Thymus (tissue), 11 donors: Measurements from ENCODE around the gene WDR49. TPM values are rescaled to one million over a fixed set of nuclear protein-coding genes. Genes with fewer than 3 reads are reported as not detected.

Source experiments
- DNase-seq, 9 donors: peaks; one replicate each; pipeline ENCODE4 v3.0.0-alpha.2; 2013; ENCODE audit warnings: low spot score in 9 of 9, low read depth in 6 of 9, missing footprints in 1 of 9
- H3K27ac ChIP-seq, 2 donors: one replicate each; pipeline ENCODE4 v1.5.1; 2013; ENCODE audit warnings: control low read depth in 1 of 2, low read depth in 1 of 2, low read length in 1 of 2, mild to moderate bottlenecking in 1 of 2, moderate library complexity in 1 of 2
- H3K27me3 ChIP-seq, 2 donors: one replicate each; pipeline ENCODE4 v1.5.1; 2013; ENCODE audit warnings: low read length in 1 of 2; ENCODE audit not compliant: control insufficient read depth in 2 of 2, insufficient read depth in 1 of 2
- H3K36me3 ChIP-seq, 2 donors: one replicate each; pipeline ENCODE4 v1.5.1; 2013; ENCODE audit warnings: low read length in 1 of 2, mild to moderate bottlenecking in 1 of 2, moderate library complexity in 1 of 2; ENCODE audit not compliant: control insufficient read depth in 2 of 2, insufficient read depth in 2 of 2
- H3K4me1 ChIP-seq, 2 donors: one replicate each; pipeline ENCODE4 v1.5.1; 2013; ENCODE audit warnings: low read length in 2 of 2; ENCODE audit not compliant: control insufficient read depth in 2 of 2, insufficient read depth in 2 of 2
- H3K4me3 ChIP-seq, 2 donors: one replicate each; pipeline ENCODE4 v1.5.1; 2013; ENCODE audit warnings: low read length in 2 of 2, control low read depth in 1 of 2, mild to moderate bottlenecking in 1 of 2
- H3K9me3 ChIP-seq, 2 donors: one replicate each; pipeline ENCODE4 v1.5.1; 2013; ENCODE audit warnings: low read length in 1 of 2, mild to moderate bottlenecking in 1 of 2; ENCODE audit not compliant: control insufficient read depth in 2 of 2, insufficient read depth in 1 of 2
- WGBS: extraction: QIAGEN DNeasy Blood & Tissue Kit; methylation state at CpG from one replicate; pipeline ENCODE4 v1.1.7; 2013; 5-methylcytosine and 5-hydroxymethylcytosine counted together
- polyA plus RNA-seq: library from polyadenylated mRNA; stranded (reverse); fragments of 200-250 nt; gene quantifications from one replicate; pipeline ENCODE4 v1.2.3, GENCODE V29; 2013
- total RNA-seq: library from RNA; stranded (reverse); fragments of 120-200 nt; gene quantifications from one replicate; pipeline ENCODE4 v1.2.4, GENCODE V29; 2013
- donor health status: healthy.

WDR49 gene
- total and polyA plus RNA-seq, 2 donors, result 0.14 to 0.90 TPM

DNA sequence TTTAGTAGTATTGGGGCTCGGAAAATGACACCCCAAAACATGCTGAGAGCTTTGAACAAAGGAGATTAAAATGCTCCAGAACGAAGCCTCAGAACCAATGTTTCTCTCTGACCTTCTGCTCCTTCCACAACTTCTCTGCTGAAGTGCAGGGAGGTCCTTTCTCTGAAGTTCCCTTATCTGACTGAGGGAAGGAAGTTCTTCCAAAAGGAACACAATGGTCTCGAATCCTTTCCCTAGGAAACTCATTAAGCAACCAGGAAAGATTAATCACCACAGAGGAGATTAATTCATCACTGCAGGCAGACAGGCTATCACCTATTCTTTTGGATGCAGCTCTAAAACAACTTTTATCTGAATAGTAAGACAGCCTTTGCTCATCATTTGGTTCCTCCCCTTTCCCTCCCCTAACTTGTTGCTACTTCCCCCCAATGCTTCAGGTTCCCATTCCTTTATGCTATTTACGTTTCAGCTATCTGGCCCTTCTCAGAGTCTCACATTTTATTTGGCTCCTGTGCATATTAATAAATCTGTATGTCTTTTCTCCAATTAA is 18.2 kb upstream of the WDR49 start:
- Histone ChIP-seq H3K27ac (no peak overlapping the region), H3K4me1 (no peaks in the 10 kb centered on the region), H3K9me3 (peaks cover 3 to 5% of the 10 kb centered on the region in 2 donors), H3K4me3 (no peak overlapping the region), H3K36me3 (peaks cover 5 to 28% of the 10 kb centered on the region in 2 donors), H3K27me3 (no peaks in the 10 kb centered on the region)
- 93% methylated on average over 4 of the region's 4 CpGs for WGBS
- no peak for DNase-seq

DNA sequence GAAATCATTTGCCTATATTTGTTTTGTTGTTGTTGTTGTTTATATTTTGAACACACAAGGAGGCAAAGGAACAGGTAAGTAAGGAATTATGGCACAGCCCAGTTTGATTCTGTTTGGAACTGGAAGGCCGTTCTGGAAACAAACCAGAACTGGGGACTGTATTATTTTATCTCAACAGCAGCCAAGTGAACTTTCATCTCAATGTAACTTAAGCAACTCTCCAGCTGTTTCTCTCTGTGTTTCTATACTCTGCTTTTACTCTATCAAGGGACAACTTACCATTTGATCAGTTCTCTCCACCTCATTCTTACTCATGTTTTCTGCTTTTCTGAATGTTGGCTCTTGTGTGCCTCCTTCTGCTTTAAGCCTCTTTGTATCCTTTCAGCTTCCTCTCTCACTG is 16.0 kb upstream of the WDR49 start:
- DNase-seq, result no peak
- Histone ChIP-seq H3K4me3 (no peak overlapping the region), H3K9me3 (no peaks in the 10 kb centered on the region), H3K27me3 (no peaks in the 10 kb centered on the region), H3K4me1 (no peaks in the 10 kb centered on the region), H3K27ac (no peak overlapping the region), H3K36me3 (peaks cover 0 to 15% of the 10 kb centered on the region in 2 donors)
- WGBS, result 94% methylated on average over 1 of the region's 1 CpG

DNA sequence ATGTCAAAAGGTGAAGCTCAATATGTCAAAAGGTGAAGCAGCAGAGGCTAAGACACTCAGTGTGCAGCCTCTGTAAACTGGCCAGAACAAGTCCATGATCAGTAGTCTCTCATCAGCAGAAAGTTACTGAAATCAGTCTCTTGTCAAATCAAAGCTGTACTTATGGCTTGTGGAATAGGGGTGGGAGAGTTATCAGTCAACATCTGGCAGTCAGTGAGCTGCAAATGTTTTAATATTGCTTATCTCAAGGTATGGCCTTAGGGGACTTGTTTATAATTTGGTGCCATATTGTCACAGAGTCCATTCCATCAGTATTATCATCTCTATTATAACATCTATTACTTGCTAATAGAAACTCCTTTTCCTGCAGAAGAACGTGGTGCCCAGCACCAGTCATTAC is 14.9 kb upstream of the WDR49 start:
- no peaks in the 10 kb centered on the region for H3K4me1 ChIP-seq
- no peaks in the 10 kb centered on the region for H3K9me3 ChIP-seq
- no peak overlapping the region for H3K4me3 ChIP-seq
- DNase-seq, result no peak
- H3K27me3 ChIP-seq, result no peaks in the 10 kb centered on the region
- peaks cover 0 to 7% of the 10 kb centered on the region in 2 donors for H3K36me3 ChIP-seq
- no peak overlapping the region for H3K27ac ChIP-seq
- WGBS, result 98% methylated on average over 1 of the region's 1 CpG

DNA sequence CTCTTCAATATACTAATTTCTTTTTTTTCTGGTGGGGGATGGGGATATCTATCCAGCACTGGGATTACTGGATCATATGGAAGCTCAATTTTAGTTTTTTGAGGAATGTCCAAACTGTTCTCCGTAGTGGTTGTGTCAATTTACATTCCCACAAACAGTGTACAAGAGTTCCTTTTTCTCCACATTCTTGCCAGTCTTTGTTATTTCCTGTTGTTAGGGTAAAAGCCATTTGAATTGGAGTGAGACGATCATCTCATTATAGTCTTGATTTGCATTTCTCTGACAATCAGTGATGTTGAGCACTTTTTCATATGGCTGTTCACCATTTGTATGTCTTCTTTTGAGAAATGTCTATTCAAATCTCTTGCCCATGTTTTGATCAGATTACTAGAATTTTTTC is 12.8 kb upstream of the WDR49 start:
- H3K27ac ChIP-seq, result no peak overlapping the region
- no peaks in the 10 kb centered on the region for H3K4me1 ChIP-seq
- no peaks in the 10 kb centered on the region for H3K36me3 ChIP-seq
- H3K4me3 ChIP-seq, result no peak overlapping the region
- DNase-seq, result no peak
- 97% methylated on average over 2 of the region's 2 CpGs for WGBS
- H3K9me3 ChIP-seq, result no peaks in the 10 kb centered on the region
- H3K27me3 ChIP-seq, result no peaks in the 10 kb centered on the region

DNA sequence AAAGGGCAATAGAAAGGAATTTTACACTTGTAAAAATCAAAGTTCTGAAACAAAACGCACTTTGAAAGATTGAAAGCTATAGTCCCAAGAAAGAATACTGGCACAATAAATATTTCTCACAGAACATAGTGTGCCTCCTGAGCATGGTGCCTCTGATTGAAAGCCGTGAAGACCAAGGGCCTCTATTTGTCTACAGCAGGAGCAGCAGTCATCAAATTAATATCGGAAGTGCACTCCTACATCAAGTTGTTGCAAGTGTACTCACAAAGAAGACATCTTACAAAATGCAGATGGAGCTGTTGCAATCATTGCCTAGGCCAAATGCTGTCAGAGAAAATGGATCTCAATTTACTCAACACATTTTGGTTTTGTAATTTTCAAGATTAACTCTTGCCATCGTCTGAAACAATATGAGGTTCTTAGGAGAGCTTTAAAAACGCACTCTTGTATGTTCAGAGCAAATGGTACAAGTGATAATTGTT is 9.2 kb upstream of the WDR49 start:
- 97% methylated on average over 5 of the region's 5 CpGs for WGBS
- H3K36me3 ChIP-seq, result no peaks in the 10 kb centered on the region
- H3K4me1 ChIP-seq, result no peaks in the 10 kb centered on the region
- no peaks in the 10 kb centered on the region for H3K27me3 ChIP-seq
- no peak overlapping the region for H3K27ac ChIP-seq
- H3K9me3 ChIP-seq, result no peaks in the 10 kb centered on the region
- H3K4me3 ChIP-seq, result no peak overlapping the region
- no peak for DNase-seq

DNA sequence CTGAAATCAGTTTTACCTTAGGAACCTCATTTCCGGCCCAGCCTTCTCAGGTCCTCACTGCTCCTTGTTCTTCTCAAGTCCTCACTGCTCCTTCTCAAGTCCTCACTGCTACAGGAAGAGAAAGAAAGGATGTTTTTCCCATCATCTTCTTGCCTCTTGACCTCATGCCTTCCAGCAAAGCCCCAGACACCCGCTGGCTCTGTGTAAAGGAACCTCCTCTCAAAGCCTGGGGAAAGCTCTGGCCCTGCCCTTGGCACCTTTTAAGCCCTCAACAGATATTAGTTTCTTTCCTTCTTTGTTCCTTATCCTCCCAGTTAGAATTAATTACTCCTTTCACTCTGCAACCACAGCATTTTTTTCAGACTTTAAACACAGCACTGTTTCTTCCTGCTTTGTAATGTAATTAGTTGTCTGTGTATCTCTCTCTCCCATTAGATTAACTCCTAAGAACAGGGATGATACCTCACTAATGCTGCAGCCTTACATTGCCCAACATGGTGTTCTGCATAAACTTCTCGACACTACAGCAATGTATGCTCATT is 4.0 kb upstream of the WDR49 start:
- no peaks in the 10 kb centered on the region for H3K9me3 ChIP-seq
- WGBS, result 96% methylated on average over 3 of the region's 3 CpGs
- H3K4me3 ChIP-seq, result no peak overlapping the region
- H3K4me1 ChIP-seq, result no peaks in the 10 kb centered on the region
- no peak for DNase-seq
- H3K36me3 ChIP-seq, result no peaks in the 10 kb centered on the region
- H3K27ac ChIP-seq, result no peak overlapping the region
- no peaks in the 10 kb centered on the region for H3K27me3 ChIP-seq

DNA sequence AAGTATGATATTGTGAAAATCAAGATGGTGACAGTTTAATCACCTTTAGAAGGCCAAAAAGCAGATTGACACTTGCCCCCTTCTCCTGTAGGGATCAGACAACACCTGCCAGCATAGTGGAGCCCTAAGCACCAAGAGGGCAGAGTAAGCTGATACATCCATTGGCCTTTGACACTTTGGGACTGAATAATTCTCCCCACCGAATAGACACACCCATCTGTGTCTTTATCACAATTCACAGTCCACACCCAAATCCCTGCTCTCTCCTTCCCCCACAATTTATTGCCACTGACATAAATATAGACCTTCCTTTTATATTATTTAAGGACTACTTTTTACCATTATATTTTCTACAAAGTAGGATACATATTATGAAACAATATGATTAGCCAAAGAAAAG is 3.1 kb upstream of the WDR49 start:
- no peak for DNase-seq
- H3K27ac ChIP-seq, result no peak overlapping the region
- no peaks in the 10 kb centered on the region for H3K4me1 ChIP-seq
- no peak overlapping the region for H3K4me3 ChIP-seq
- 96% methylated on average over 1 of the region's 1 CpG for WGBS
- no peaks in the 10 kb centered on the region for H3K9me3 ChIP-seq
- H3K27me3 ChIP-seq, result no peaks in the 10 kb centered on the region
- H3K36me3 ChIP-seq, result no peaks in the 10 kb centered on the region

DNA sequence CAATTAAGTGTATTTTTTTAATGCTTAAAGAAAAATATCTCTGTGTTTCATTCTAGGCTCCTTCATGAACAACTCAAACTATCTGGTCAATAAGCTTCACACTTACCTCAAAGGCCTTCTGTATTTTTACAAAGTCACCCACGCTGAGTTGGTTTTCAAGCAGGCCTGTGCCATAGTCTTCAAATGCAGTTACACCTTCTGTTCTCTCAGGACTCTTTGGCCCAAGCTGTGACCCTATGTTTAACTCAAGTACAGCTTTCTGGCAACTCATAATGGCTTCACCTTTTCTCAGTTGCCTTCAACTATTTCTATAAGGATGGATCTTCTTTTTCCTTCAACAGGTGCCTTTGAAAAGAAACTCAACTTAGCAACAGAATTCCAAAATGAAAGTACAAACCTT is 587 bp downstream of the WDR49 start:
- no peak for DNase-seq
- no peaks in the 10 kb centered on the region for H3K27me3 ChIP-seq
- no peaks in the 10 kb centered on the region for H3K4me1 ChIP-seq
- no peaks in the 10 kb centered on the region for H3K36me3 ChIP-seq
- 54% methylated on average over 1 of the region's 1 CpG for WGBS
- H3K27ac ChIP-seq, result no peak overlapping the region
- no peak overlapping the region for H3K4me3 ChIP-seq
- no peaks in the 10 kb centered on the region for H3K9me3 ChIP-seq

DNA sequence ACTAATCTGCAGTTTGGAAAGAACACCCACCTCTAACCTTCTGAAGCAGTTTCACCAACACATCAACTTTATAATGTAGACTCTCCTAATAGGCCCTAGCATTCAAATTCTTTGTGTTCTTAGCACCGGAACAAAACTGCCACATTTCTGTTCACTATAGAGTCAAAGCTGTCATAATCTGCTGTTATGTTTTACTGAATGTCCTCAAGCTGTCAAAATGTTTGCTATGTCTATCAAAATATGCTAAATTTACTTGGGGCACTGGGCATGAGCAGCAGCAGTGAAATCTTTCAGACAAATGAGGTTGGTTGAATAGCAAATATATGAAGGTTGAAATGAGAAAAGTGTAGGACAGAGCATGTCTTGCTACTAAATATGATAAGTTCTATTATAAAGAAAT is 1.9 kb downstream of the WDR49 start:
- DNase-seq, result no peak
- Histone ChIP-seq H3K4me3 (no peak overlapping the region), H3K9me3 (no peaks in the 10 kb centered on the region), H3K27me3 (no peaks in the 10 kb centered on the region), H3K36me3 (no peaks in the 10 kb centered on the region), H3K4me1 (no peaks in the 10 kb centered on the region), H3K27ac (no peak overlapping the region)
- 95% methylated on average over 1 of the region's 1 CpG for WGBS
